GM19467 (cell line): ENCODE data around the gene NADK.
"Not testable (repeated sequence)": the region's sequence is repeated elsewhere in the genome, so short reads cannot be mapped to it uniquely, and the experiment has no call there.

Source experiments
- ATAC-seq: cut with Tn5 transposase; IDR thresholded peaks from one replicate; pipeline ENCODE4 v1.9.1; 2021; ENCODE audit warnings: mild to moderate bottlenecking, moderate library complexity; ENCODE audit not compliant: unreplicated experiment

The NADK gene

GRCh38 chr1:1749941-1750340 is 28.3 kb downstream of the NADK start:
- ATAC-seq = not testable (repeated sequence)

GRCh38 chr1:1748686-1749321 is 29.5 kb downstream of the NADK start:
- no peak for ATAC-seq

- peak; percentile 82 for ATAC-seq
Observed at GRCh38 chr1:1746566-1746909, 31.7 kb downstream of the NADK start.

GRCh38 chr1:1745651-1746565 is 32.4 kb downstream of the NADK start:
- peak; percentile 68 for ATAC-seq

GRCh38 chr1:1742529-1742928 is 35.7 kb downstream of the NADK start:
- not testable (repeated sequence) for ATAC-seq

GRCh38 chr1:1741013-1741412 is 37.3 kb downstream of the NADK start:
- ATAC-seq = not testable (repeated sequence)

GRCh38 chr1:1738799-1739337 is 39.4 kb downstream of the NADK start:
- ATAC-seq = not testable (repeated sequence)

GRCh38 chr1:1737675-1738590 is 40.3 kb downstream of the NADK start:
- ATAC-seq = not testable (repeated sequence)

- ATAC-seq = no peak
Observed at GRCh38 chr1:1732381-1732780, 45.9 kb downstream of the NADK start.

- ATAC-seq = no peak
Observed at GRCh38 chr1:1730870-1731269, 47.4 kb downstream of the NADK start.

- not testable (repeated sequence) for ATAC-seq
Observed at GRCh38 chr1:1730230-1730629, 48.0 kb downstream of the NADK start.

- ATAC-seq = not testable (repeated sequence)
Observed at GRCh38 chr1:1729116-1729816, 49.0 kb downstream of the NADK start.

GRCh38 chr1:1728308-1729005 is 49.8 kb downstream of the NADK start:
- not testable (repeated sequence) for ATAC-seq

- not testable (repeated sequence) for ATAC-seq
Observed at GRCh38 chr1:1727131-1727651, 51.1 kb downstream of the NADK start.

GRCh38 chr1:1726088-1726487 is 52.2 kb downstream of the NADK start:
- not testable (repeated sequence) for ATAC-seq

- peak; percentile 90 for ATAC-seq
Observed at GRCh38 chr1:1724035-1724864, 54.0 kb downstream of the NADK start, which contains the start of gene CDK11A. CDK11A (minus strand) TSS chr1:1724357; CDS start chr1:1722818, 1,539 bp downstream.

GRCh38 chr1:1721201-1721600 is 57.1 kb downstream of the NADK start:
- ATAC-seq = no peak
